Measurements from ENCODE around the gene PARN.
"Not testable (repeated sequence)": the region's sequence is repeated elsewhere in the genome, so short reads cannot be mapped to it uniquely, and the experiment has no call there.

Gene PARN

GRCh38 chr16:14472357-14472756, 157.7 kb downstream of the PARN start:
- no peak for DNase-seq (ENCODE audit: low read depth in 2 of 2)

- DNase-seq (ENCODE audit: low read depth in 2 of 2): no peak
Measured at GRCh38 chr16:14470788-14471187, 159.3 kb downstream of the PARN start.

- no peak for DNase-seq (ENCODE audit: low read depth in 2 of 2)
Measured at GRCh38 chr16:14465799-14466198, 164.3 kb downstream of the PARN start.

- DNase-seq (ENCODE audit: low read depth in 2 of 2): no peak
Measured at GRCh38 chr16:14464796-14465195, 165.3 kb downstream of the PARN start.

- no peak for DNase-seq (ENCODE audit: low read depth in 2 of 2)
Measured at GRCh38 chr16:14464192-14464591, 165.9 kb downstream of the PARN start.

GRCh38 chr16:14462811-14463210, 167.2 kb downstream of the PARN start:
- DNase-seq (ENCODE audit: low read depth in 2 of 2): no peak

GRCh38 chr16:14460726-14461125, 169.3 kb downstream of the PARN start:
- no peak for DNase-seq (ENCODE audit: low read depth in 2 of 2)

- DNase-seq (ENCODE audit: low read depth in 2 of 2): no peak
Measured at GRCh38 chr16:14458576-14458975, 171.5 kb downstream of the PARN start.

- no peak for DNase-seq (ENCODE audit: low read depth in 2 of 2)
Measured at GRCh38 chr16:14456793-14457481, 173.1 kb downstream of the PARN start.

- DNase-seq (ENCODE audit: low read depth in 2 of 2): no peak
Measured at GRCh38 chr16:14455573-14455972, 174.5 kb downstream of the PARN start.

- DNase-seq (ENCODE audit: low read depth in 2 of 2): no peak
Measured at GRCh38 chr16:14454391-14454790, 175.7 kb downstream of the PARN start.

GRCh38 chr16:14452066-14452465, 178.0 kb downstream of the PARN start:
- DNase-seq (ENCODE audit: low read depth in 2 of 2): no peak

- DNase-seq (ENCODE audit: low read depth in 2 of 2): no peak
Measured at GRCh38 chr16:14450846-14451245, 179.2 kb downstream of the PARN start.

GRCh38 chr16:14449790-14450480, 180.1 kb downstream of the PARN start:
- DNase-seq (ENCODE audit: low read depth in 2 of 2): no peak

- DNase-seq (ENCODE audit: low read depth in 2 of 2): no peak
Measured at GRCh38 chr16:14449334-14449733, 180.7 kb downstream of the PARN start.

- no peak for DNase-seq (ENCODE audit: low read depth in 2 of 2)
Measured at GRCh38 chr16:14448879-14449278, 181.2 kb downstream of the PARN start.

GRCh38 chr16:14447783-14448182, 182.3 kb downstream of the PARN start:
- DNase-seq (ENCODE audit: low read depth in 2 of 2): no peak

GRCh38 chr16:14446796-14447195, 183.3 kb downstream of the PARN start:
- DNase-seq (ENCODE audit: low read depth in 2 of 2): no peak

GRCh38 chr16:14445937-14446715, 183.9 kb downstream of the PARN start:
- DNase-seq (ENCODE audit: low read depth in 2 of 2): no peak

- no peak for DNase-seq (ENCODE audit: low read depth in 2 of 2)
Measured at GRCh38 chr16:14444979-14445810, 184.9 kb downstream of the PARN start.

GRCh38 chr16:14441533-14441932, 188.5 kb downstream of the PARN start:
- not testable (repeated sequence) for DNase-seq (ENCODE audit: low read depth in 2 of 2)

GRCh38 chr16:14438256-14438655, 191.8 kb downstream of the PARN start:
- no peak for DNase-seq (ENCODE audit: low read depth in 2 of 2)
